ENCODE results near the gene PPP1R15B.

- TF ChIP-seq, protein P1, sequence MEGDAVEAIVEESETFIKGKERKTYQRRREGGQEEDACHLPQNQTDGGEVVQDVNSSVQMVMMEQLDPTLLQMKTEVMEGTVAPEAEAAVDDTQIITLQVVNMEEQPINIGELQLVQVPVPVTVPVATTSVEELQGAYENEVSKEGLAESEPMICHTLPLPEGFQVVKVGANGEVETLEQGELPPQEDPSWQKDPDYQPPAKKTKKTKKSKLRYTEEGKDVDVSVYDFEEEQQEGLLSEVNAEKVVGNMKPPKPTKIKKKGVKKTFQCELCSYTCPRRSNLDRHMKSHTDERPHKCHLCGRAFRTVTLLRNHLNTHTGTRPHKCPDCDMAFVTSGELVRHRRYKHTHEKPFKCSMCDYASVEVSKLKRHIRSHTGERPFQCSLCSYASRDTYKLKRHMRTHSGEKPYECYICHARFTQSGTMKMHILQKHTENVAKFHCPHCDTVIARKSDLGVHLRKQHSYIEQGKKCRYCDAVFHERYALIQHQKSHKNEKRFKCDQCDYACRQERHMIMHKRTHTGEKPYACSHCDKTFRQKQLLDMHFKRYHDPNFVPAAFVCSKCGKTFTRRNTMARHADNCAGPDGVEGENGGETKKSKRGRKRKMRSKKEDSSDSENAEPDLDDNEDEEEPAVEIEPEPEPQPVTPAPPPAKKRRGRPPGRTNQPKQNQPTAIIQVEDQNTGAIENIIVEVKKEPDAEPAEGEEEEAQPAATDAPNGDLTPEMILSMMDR (IDR thresholded peaks at IDR 0.05; ENCODE audit: poor library complexity), result peak; percentile 32
- TF ChIP-seq EZH2 (IDR thresholded peaks at IDR 0.05; ENCODE audit: borderline replicate concordance), result no peak
These were observed 44.9 kb downstream of the PPP1R15B start for GRCh38 chr1:204366759-204367158.
